ENCODE data around the gene HPS6.

HPS6 gene

DNA sequence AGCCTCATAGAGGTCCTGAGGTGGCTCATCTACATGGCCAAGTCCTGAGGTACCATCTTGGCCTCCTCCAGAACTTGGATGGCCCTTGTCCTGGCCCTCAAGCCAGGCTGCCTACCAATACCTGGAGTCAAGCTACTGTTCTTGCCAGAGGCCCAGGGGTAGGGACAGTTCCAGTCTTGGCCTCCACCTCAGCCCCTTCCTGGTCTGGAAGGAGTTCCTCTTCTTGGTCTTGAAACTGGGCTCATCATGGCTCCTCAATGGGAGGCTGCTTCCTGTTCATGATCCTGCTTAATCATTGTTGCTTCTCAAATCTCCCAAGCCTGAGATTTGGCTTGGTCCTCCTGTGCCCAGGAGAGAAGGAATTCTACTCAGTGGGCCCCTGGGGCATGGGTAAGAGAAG is 3.9 kb downstream of the HPS6 start:
- DNase-seq = no peak

DNA sequence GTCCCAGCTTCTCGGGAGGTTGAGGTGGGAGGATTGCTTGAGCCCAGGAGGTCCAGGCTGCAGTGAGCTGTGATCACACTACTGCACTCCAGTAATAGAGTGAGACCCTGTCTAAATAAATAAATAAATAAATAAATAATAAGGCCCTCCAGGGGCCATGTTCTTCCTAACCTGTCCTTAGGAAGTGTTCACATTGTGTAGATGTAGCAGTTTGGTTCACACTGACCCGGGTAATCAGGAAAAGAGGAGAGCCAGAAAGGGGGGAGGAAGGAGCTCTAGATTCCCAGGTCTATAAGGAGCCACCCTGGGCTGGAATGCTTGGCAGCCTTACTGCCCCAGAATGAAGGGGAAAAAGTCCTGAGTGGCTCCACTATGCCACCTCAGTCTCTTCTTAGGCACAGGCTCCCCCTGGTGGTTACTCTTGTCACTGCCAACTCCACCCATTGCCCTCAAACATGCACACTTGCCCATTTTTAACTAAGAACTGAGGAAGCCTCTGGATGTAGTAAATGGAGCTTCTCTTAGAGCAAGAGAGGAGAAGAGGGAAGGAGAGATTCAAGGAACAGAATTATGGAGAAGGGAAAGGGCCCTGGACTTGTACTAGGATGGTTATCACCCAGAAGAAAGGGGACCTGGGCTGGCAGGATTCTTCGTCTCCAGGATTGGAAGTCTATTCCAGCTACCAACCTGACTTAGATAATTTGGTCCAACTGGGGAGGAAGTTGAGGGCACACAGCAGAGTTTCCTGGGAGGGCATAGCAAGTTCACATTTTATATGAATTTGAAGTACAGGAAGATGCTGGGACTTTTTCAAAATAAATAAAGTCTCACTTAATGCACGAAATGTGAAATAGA is 7.8 kb downstream of the HPS6 start:
- DNase-seq = peak; percentile 15

DNA sequence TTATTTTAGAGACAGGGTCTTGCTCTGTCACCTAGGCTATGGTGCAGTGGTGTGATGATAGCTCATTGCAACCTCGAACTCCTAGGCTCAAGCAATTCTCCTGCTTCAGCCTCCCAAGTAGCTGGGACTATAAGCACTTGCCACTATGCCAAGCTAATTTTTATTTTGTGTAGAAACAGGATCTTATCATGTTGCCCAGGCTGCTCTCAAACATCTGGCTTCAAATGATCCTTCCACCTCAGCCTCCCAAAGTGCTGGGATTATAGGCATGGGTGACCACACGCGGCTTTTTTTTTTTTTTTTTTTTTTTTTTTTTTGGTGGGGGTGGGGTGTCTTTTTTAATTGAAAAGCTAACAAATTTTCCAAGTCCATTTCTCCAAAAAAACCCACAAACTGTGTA is 18.4 kb downstream of the HPS6 start:
- no peak for DNase-seq

DNA sequence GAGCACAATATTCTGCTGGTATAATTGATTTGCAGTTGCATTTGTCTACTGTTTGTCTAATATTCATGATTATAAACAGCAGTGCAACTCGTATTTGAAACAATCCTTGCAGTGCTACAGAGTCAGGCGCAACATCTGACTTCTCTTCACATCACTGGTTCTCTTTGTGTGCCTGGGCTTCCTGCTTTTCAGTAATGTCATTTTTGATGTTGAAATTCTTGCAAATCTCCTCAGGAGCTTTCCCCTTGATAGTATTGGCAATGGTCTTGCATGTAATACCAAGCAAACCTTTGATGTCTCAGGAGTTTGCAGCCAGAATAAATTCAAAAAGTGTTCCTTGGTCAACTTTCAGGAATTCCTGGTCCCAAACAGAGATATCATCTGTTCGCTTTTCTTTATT is 20.2 kb downstream of the HPS6 start:
- DNase-seq = no peak

DNA sequence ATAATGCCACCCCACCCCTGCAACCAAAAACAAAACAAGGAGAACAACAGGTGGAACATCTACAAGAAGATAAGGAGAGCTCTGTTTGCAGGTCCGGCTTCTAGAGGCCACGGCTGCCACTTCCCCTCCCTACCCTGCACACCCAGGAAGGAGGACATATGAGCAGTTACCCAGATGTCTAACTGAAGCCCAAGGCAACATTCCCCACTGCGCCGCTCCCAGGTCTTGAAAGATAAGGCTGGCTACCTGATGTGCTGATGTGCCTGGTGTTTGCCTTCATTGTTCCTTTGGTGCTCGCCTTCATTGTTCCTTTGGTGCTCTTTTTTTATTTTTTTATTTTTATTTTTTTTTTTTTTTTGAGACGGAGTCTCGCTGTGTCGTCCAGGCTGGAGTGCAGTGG is 21.0 kb downstream of the HPS6 start:
- DNase-seq = no peak

DNA sequence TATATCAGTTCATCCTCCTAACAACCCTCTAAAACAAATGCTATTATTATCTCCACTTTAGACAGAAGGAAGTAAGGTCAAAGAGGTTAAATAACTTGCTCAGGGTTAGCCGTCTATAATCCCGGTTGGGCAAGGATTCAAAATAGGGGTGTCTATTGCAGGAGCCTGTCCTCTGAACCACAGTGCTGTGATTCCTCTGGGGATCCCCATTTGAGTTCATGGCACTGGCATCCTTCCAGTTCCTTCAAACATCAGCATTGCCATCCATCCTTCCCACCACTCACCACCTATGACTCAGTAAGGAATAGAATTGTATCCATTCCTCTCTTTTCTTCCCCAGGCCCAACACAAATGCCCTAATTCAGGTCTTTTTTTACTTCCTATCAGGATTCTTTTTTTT is 25.6 kb downstream of the HPS6 start:
- no peak for DNase-seq

DNA sequence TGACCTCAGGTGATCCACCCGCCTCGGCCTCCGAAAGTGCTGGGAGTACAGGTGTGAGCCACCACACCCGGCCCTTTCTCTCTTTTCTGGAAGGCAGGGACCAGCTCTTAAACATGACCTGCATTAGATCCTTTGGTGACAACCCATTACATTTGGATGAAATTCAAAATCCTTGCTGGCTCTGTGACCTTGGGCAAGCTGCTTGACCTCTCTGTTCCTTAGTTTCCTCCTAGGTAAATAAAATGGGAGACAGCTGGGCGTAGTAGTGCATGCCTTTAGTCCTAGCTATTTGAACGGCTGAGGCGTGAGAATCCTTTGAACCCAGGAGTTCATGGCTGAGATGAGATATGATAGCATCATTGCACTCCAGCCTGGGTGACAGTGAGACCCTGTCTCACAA is 31.3 kb downstream of the HPS6 start:
- DNase-seq = no peak

DNA sequence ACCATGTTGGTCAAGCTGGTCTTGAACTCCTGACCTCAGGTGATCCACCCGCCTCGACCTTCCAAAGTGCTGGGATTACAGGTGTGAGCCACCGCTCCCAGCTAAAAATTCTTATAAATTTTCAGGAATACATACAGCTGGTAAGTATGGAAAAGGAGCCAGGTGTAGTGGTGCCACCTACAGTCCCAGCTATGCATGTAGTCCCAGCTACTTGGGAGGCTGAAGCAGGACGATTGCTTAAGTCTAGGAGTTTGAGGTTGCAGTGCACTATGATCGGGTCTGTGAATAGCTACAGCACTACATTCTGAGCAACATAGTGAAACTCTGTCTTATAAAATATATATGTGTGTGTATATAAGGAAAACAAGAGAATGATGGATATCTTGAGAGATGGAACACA is 36.0 kb downstream of the HPS6 start:
- DNase-seq = no peak

DNA sequence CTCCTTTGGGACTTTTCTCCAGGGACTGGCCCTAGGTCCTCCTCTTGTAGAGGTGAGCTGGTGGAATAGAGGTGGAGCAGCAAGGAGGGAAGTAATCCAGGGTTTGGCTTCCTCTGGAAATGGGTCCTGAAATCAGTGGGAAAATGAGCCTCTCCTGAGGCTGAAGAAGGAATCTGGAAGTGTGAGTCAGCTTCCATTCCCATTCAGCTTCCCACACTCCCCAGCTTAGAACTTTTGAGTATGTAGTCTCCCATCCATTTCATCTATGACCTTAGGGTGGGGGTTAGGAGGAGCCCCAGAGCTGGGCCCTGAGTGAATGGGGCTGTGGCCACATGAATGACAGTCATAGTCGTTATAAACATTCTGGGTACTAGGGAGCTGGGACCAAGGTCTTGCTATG is 37.3 kb downstream of the HPS6 start:
- no peak for DNase-seq

DNA sequence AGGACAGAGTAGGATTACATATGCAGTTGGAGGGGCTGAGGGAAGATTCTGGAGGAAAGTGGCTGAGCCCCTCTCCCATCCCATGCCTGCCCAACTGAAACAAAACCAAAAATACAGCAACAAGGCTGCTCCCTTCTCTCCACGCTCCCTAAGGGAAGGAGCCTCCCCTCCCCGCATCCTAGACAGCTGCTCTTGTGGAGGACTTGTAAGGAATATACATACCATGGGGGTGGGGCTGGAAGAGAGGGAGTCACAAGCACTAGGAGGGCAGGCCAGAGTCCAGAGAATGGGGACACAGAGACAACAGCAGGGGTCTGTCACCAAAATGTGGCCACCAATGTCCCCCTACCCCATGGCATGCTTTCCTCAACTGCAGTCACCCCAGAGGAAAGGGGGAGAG is 41.8 kb downstream of the HPS6 start:
- DNase-seq = no peak

DNA sequence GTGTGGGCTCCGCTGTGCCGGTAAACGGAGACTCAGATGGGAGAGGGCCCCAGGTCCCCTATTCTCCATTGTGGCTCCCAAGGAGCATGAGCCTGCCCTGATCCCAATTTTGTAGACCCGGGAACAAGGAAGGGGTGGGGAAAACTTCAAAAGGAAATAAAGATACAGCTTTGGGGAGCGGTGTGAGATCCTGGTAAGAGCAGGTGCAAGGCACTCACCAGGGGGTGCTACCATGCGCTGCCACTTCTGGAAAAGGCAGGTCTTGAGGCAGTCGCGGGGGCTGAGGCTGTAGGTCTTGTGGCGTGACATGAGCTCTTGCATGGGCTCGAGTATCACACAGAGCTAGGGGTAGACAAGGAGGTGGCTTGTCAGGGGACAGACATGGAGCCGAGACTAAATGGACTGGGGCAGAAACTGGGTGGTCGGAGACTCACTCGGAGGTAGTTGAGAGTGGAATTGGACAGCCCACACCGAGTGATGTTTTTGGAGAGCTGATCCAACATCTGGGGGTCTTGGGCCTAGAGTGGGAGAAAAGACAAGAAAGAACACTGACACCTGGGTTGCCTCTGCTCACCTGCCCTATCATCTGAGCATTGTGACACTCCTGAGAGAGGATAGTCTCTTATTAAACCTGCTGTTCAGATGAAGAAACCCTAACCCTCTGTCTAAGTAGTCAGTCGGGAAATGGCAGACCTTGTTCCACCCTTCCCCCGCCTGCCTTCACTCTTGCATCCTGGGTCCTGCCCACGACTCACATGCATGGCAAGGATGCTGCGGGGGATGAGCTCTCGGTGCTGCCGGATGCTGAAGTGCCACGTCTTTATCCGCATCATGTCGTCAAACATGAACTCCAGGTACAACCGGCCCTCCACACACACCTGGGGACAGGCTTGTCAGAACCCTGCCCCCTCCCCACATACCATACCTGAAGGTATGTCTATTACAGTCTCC is 44.3 kb downstream of the HPS6 start:
- DNase-seq = no peak

DNA sequence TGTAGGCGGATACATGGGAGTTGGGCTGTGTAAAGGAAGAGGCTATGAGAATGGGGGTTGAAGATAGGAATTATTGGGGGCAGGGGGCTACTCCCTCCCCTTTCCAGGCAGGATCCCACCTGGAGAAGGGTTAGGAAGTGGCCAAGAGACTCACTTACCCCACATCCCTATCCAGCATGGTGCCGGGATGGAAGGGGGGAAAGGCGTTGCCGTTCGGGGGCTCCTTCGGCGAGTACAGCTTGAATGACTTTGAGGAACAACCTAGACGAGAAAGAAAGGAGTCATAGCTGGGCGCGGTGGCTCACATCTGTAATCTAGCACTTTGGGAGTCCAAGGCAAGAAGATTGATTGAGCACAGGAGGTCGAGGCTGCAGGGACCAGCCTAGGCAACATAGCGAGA is 46.1 kb downstream of the HPS6 start:
- DNase-seq = no peak

DNA sequence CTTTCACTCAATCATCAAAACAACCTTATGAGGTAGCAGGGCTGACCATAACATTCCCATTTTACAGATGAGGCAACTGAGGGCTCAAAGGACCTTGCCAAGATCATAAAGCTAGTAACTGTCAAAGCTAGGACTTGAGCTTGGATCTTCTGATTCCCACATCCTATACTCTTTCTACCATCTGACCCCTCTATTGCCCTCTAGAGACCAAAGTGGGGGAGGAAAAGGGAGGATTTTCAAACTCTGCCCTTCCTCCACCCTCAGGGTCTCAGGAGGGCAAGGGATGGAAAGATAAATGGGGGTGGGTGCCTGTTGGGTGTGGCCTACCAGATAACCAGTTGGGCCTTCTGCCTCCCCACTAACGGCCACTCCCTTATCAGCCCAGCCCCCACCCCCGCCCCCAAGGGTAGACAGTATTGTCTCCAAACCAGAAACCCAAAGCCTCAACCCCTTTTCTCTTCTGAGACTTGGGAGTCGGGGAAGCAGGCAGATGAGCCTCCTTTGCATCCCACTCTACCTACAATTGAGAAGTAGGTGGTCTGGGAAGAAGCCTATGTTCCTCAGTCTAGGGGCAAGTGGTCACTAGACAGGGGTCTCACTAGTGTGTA is 47.2 kb downstream of the HPS6 start:
- DNase-seq = no peak

DNA sequence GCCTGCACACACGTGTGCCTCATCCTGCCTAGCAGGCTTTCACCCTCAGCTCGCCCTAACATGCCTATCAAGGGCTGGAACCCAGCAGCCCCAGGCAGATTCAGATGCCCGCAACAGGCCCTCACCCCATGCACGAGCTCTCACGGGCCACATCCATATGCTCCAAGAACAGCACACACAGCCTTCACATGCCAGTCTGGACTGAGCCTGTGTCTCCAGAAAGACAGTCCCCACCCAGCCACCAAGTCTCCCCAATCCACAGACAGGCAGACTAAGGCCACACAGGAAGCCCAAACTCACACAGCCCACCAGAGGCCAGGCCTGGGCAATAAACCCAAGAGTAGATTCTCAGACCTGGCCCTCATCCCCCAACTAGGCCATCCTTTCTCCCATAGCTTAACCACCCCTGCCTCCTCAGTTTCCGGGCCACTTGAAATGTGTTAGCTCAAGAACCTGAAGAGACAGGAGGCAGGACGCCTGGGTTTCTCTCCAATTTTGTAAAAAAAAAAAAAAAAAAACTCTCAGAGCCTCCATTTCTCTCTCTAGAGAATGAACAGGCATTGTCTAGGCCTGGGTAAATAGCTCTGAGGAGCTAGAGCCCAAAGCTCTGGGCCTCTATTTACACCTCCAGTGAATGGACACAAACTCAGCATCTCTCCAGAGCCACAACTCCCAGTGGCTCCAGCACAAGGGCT is 48.3 kb downstream of the HPS6 start:
- no peak for DNase-seq

DNA sequence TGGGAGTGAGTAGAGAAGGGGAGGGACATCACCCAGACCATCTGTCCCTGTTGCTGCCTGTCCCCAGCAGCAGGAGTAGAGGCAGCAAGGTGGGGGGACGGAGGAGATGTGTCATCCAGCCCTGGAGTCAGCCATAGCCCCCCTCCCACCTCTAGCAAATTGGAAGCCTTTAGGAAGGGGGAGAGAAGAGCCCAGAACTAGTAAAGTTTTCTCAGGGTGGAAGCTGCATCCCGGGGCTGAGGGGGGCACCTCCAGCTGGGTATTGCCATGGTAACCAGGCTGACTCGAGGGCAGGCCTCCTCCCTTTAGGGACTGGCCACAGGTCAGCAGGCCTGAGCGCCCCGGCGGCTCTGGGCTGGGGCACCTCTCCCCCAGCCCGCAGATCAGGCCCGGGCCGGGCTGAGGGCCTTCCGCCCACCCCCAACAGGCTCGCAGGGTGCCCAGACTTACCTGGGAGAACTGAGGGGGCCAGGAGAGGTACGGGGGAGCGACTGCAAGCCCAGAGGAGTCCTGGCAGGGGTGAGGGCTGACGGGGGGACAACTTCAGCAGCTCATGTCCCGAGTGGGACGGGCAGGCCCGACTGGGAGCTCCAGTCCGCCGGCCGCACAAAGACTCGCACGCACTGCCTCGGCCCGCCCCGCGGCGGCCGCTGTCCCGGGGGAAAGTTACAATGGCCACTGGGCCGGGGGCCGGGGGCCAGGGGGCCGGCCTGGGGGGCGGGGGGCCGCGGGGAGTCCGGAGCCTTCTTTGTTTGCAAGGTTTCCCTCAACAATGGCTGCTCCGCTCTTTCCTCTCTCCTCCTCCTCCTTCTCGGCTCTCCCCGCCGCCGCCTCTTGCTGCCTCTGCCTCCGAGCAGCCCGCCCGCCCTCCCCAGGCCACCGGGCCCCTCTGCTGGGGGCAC is 49.1 kb downstream of the HPS6 start:
- DNase-seq = peak; percentile 24

DNA sequence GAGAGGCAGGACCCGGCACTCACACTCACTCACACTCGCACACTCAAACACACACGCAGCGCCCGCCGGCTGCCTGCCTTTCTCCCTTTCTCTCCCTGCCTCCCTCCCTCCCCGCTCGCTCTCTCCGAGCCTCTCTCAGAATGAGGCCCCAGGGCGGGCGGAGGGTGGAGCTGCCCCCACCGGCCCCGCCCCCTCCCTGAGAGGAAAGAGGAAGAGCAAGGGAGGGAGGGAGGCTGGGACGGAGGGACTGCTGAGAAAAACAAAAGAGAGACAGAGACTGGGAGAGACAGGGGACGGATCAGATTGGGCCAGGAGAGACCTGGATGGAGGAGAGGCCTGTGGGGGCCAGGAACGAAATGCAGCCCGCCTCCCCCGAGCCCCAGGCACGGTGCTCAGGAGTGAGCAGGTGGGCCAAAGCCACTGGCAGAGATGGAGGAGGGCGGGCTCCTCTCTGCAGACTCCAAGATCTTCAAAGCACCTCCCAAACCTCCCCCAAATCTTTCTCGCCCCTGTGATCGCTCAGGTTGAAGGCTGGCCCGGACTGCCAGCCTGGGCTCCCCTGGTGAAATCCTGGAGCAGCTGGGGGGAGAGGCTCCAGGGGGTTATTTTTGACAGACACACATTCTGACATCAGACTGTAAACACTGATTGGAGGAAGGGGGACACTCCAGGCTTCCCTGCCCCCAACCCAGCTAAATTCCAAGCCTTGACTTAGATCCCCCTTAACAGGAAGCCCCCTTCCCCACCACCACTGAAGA is 49.9 kb downstream of the HPS6 start:
- peak; percentile 70 for DNase-seq

DNA sequence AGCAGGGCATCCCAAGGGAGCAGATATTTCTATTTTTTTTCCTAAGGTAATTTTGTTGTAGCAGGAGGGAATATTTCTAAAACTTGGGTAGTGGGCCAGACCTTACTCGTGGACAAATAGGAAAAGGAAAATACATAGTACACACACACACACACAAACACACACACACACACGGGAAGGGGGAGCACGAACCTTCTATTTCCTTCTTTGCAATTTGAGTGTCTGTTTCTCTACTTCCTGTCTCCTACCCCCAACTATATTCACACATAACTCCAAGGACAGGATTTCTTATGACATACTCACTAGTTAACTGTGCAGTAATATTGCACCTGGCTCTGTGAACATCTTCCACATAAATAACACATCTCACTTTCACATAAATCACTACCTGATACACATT is 50.6 kb downstream of the HPS6 start:
- DNase-seq = no peak

DNA sequence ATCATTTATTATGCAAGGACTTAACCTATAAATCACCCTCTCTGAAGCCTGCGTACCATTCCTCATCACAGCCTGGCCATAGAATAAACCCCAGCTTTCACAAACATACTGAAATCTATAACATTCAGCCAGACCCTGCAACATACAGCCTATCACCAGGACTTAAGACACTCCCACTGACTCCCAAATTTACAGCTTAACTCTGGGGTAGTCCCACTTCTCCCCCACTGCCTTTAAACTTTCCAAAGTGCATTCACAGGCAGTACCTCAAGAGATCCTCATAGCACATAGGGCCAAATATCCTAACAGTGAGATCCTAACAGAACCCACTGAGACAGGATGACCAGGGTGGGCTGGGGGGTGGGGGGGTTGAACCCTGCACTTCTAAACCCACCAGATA is 51.5 kb downstream of the HPS6 start:
- DNase-seq = no peak
